GM21737 (cell line): ENCODE measurements around the gene LGI1.
"Not testable (repeated sequence)": the region's sequence is repeated elsewhere in the genome, so short reads cannot be mapped to it uniquely, and the experiment has no call there.

Experiments
- ATAC-seq: cut with Tn5 transposase; IDR thresholded peaks from one replicate; pipeline ENCODE4 v1.9.1; 2021; ENCODE audit warnings: mild to moderate bottlenecking, moderate library complexity; ENCODE audit not compliant: unreplicated experiment

LGI1 gene

GRCh38 chr10:93799155-93799708, 41.5 kb downstream of the LGI1 start:
- no peak for ATAC-seq

GRCh38 chr10:93804200-93804599, 46.5 kb downstream of the LGI1 start:
- ATAC-seq, result no peak

GRCh38 chr10:93806903-93807302, 49.2 kb downstream of the LGI1 start:
- ATAC-seq, result no peak

- ATAC-seq, result no peak
Measured at GRCh38 chr10:93807371-93807770, 49.6 kb downstream of the LGI1 start.

- no peak for ATAC-seq
Measured at GRCh38 chr10:93812659-93813338, 55.1 kb downstream of the LGI1 start.

GRCh38 chr10:93813507-93814465, 56.0 kb downstream of the LGI1 start:
- ATAC-seq, result no peak

- no peak for ATAC-seq
Measured at GRCh38 chr10:93815304-93816096, 57.8 kb downstream of the LGI1 start.

- ATAC-seq, result no peak
Measured at GRCh38 chr10:93816123-93816747, 58.5 kb downstream of the LGI1 start.

GRCh38 chr10:93818086-93818485, 60.4 kb downstream of the LGI1 start:
- no peak for ATAC-seq

- ATAC-seq, result no peak
Measured at GRCh38 chr10:93819520-93819919, 61.8 kb downstream of the LGI1 start.

GRCh38 chr10:93820434-93820833, 62.7 kb downstream of the LGI1 start:
- no peak for ATAC-seq

GRCh38 chr10:93821051-93821772, 63.5 kb downstream of the LGI1 start:
- no peak for ATAC-seq

- no peak for ATAC-seq
Measured at GRCh38 chr10:93826355-93826754, 68.6 kb downstream of the LGI1 start.

GRCh38 chr10:93827056-93827804, 69.5 kb downstream of the LGI1 start:
- ATAC-seq, result no peak

GRCh38 chr10:93831065-93831464, 73.3 kb downstream of the LGI1 start:
- not testable (repeated sequence) for ATAC-seq

- no peak for ATAC-seq
Measured at GRCh38 chr10:93835770-93836169, 78.0 kb downstream of the LGI1 start.

GRCh38 chr10:93837822-93838221, 80.1 kb downstream of the LGI1 start:
- ATAC-seq, result no peak

- ATAC-seq, result no peak
Measured at GRCh38 chr10:93838278-93838677, 80.5 kb downstream of the LGI1 start.

GRCh38 chr10:93841961-93842360, 84.2 kb downstream of the LGI1 start:
- no peak for ATAC-seq
